Testis (tissue), 3 donors: Measurements from ENCODE around the gene GJA3. TPM values are rescaled to one million over a fixed set of nuclear protein-coding genes. Genes with fewer than 3 reads are reported as not detected.
A peak's percentile ranks its signal among the peaks of the same experiment; 100 is the strongest.

ENCODE experiments used
- DNase-seq: peaks from one replicate; pipeline ENCODE4 v3.0.0-alpha.2; 2019
- H3K27ac ChIP-seq, 2 donors: fragments of 200-600 bp; sonication (generic); one replicate each; pipeline ENCODE4 v1.5.1; 2019
- H3K27me3 ChIP-seq: fragments of 200-600 bp; sonication (generic); one replicate; pipeline ENCODE4 v1.5.1; 2019
- H3K36me3 ChIP-seq: fragments of 200-600 bp; sonication (generic); one replicate; pipeline ENCODE4 v1.5.1; 2017; ENCODE audit warnings: low read depth; ENCODE audit errors: missing control alignments
- H3K4me1 ChIP-seq: fragments of 200-600 bp; sonication (generic); one replicate; pipeline ENCODE4 v1.5.1; 2019
- H3K4me3 ChIP-seq, 2 donors: fragments of 200-600 bp; sonication (generic); one replicate each; pipeline ENCODE4 v1.5.1; 2017 to 2019
- H3K9me3 ChIP-seq: fragments of 200-600 bp; sonication (generic); one replicate; pipeline ENCODE4 v1.5.1; 2017
- POLR2A ChIP-seq: fragments of 450-650 bp; IDR thresholded peaks from one replicate; pipeline ENCODE4 v1.6.1; 2017; ENCODE audit warnings: antibody characterized with exemption, mild to moderate bottlenecking, moderate library complexity
- WGBS, 2 donors: methylation state at CpG; one replicate each; pipeline ENCODE4 v1.1.5; 2018; 5-methylcytosine and 5-hydroxymethylcytosine counted together
- intact Hi-C: fragments of 100-400 bp; cut with DNase I; formaldehyde crosslinking; loops from one replicate; pipeline ENCODE4 v1.15.1; 2023; ENCODE audit warnings: low total_unique reads
- polyA plus RNA-seq: library from polyadenylated mRNA; stranded (reverse); fragments of 350-450 nt; fragmentation: Illumina TruSeq; extraction: RNeasy Lipid Tissue Mini Kit (QIAGEN cat#74804); gene quantifications from one replicate; pipeline ENCODE4 v1.2.3, GENCODE V29; 2014; ENCODE audit warnings: low read depth, low replicate concordance; ENCODE audit not compliant: insufficient read depth
- total RNA-seq, 2 donors: library from RNA; depleted of rRNA; stranded (reverse); fragments of >200 nt; gene quantifications; one replicate each; pipeline ENCODE4 v1.2.3, GENCODE V29; 2016
- TF ChIP-seq, protein P1 (sequence below), 3 experiments: fragments of 450-650 bp in 2 of 3; fragments of 200-600 bp in 1 of 3; sonication (generic) in 1 of 3; IDR thresholded peaks; one replicate each; pipeline ENCODE4 v1.5.1; 2016 to 2019; ENCODE audit warnings: antibody characterized with exemption in 3 of 3, mild to moderate bottlenecking in 2 of 3, moderate library complexity in 1 of 3

The GJA3 gene
- total and polyA plus RNA-seq, 3 donors from 2014 or later, result 1.7 to 10.2 (median 5.0) TPM

GRCh38 chr13:20121159-20121525 lies 39.7 kb downstream of the GJA3 start:
- H3K4me1 ChIP-seq, result peaks cover 15% of the 10 kb centered on the region
- H3K27me3 ChIP-seq, result no peaks in the 10 kb centered on the region
- H3K4me3 ChIP-seq, result peak overlapping the region; percentile 34 to 65
- intact Hi-C loops, result no loop called here
- H3K36me3 ChIP-seq, result no peaks in the 10 kb centered on the region
- DNase-seq, result no peak
- peak overlapping the region; percentile 25 to 68 for H3K27ac ChIP-seq
- H3K9me3 ChIP-seq, result no peaks in the 10 kb centered on the region
- TF ChIP-seq, protein P1, sequence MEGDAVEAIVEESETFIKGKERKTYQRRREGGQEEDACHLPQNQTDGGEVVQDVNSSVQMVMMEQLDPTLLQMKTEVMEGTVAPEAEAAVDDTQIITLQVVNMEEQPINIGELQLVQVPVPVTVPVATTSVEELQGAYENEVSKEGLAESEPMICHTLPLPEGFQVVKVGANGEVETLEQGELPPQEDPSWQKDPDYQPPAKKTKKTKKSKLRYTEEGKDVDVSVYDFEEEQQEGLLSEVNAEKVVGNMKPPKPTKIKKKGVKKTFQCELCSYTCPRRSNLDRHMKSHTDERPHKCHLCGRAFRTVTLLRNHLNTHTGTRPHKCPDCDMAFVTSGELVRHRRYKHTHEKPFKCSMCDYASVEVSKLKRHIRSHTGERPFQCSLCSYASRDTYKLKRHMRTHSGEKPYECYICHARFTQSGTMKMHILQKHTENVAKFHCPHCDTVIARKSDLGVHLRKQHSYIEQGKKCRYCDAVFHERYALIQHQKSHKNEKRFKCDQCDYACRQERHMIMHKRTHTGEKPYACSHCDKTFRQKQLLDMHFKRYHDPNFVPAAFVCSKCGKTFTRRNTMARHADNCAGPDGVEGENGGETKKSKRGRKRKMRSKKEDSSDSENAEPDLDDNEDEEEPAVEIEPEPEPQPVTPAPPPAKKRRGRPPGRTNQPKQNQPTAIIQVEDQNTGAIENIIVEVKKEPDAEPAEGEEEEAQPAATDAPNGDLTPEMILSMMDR (IDR thresholded peaks at IDR 0.05), result no peak
- no peak for TF ChIP-seq POLR2A
- 18 to 19% methylated on average over 6 of the region's 7 CpGs for WGBS, 2 donors

DNA sequence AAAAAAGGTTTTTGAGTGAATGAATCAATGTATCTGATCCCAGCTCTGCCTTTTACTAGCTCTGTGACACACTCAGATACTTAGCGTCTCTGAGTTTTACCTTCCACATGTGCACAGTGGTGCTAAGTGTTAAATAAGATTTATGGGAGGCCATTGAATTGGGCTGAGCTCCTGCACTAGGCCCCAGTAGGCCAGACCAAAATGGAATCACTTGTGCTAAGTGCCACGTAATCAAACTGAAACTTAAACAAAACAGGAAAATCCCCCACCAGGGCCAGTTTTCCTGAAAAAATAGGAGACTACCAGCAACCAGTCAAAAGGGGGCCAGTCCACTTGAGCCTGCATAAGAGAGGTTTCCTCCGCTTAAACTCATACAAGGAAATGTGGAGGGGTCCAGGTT lies 40.9 kb downstream of the GJA3 start:
- H3K36me3 ChIP-seq, result no peaks in the 10 kb centered on the region
- H3K27me3 ChIP-seq, result no peaks in the 10 kb centered on the region
- TF ChIP-seq, protein P1 (IDR thresholded peaks at IDR 0.05), result no peak
- TF ChIP-seq POLR2A, result no peak
- intact Hi-C loops, result no loop called here
- no peak for DNase-seq
- H3K27ac ChIP-seq, result peak overlapping the region; percentile 68 to 83
- H3K4me1 ChIP-seq, result peaks cover 15% of the 10 kb centered on the region
- no peaks in the 10 kb centered on the region for H3K9me3 ChIP-seq
- 38 to 53% methylated on average over 3 of the region's 3 CpGs for WGBS, 2 donors
- peak overlapping the region in 1 of 2 donors; percentile 65 for H3K4me3 ChIP-seq

- Histone ChIP-seq H3K4me1 (peaks cover 15% of the 10 kb centered on the region), H3K4me3 (peak overlapping the region; percentile 47 to 65), H3K27ac (peak overlapping the region; percentile 68 to 83), H3K27me3 (no peaks in the 10 kb centered on the region), H3K36me3 (no peaks in the 10 kb centered on the region), H3K9me3 (no peaks in the 10 kb centered on the region)
- 2 to 3% methylated on average over 28 to 29 of the region's 55 CpGs for WGBS, 2 donors
- DNase-seq, result peak; percentile 65
- TF ChIP-seq, protein P1 (IDR thresholded peaks at IDR 0.05), result no peak
- no peak for TF ChIP-seq POLR2A
- intact Hi-C loops, result no loop called here
These were observed 42.3 kb downstream of the GJA3 start for GRCh38 chr13:20118268-20119140.

DNA sequence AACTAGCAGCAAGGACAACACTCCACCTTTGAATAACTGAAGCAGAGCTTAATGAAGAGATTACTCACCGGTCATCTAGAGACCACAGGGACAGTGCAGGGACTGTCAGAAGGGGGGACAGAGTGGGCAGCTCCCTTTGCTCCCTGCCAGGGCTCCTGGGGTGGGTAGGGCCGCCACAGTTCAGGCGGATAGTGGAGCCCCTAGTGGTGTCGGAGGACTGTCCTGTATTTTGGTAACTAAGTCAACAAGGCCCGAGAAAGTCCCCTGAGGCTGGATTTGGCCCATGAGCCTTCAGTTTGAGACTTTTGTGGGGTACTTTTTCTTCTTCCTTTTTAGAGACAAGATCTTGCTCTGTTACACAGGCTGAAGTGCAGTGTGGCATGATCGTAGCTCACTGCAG lies 44.6 kb downstream of the GJA3 start:
- 84 to 93% methylated on average over 6 of the region's 6 CpGs for WGBS, 2 donors
- DNase-seq, result no peak
- H3K27ac ChIP-seq, result no peak overlapping the region
- H3K27me3 ChIP-seq, result no peaks in the 10 kb centered on the region
- H3K4me1 ChIP-seq, result peaks cover 12% of the 10 kb centered on the region
- H3K4me3 ChIP-seq, result no peak overlapping the region
- no peaks in the 10 kb centered on the region for H3K36me3 ChIP-seq
- H3K9me3 ChIP-seq, result no peaks in the 10 kb centered on the region
- TF ChIP-seq, protein P1 (IDR thresholded peaks at IDR 0.05), result no peak
- no peak for TF ChIP-seq POLR2A
- intact Hi-C loops, result no loop called here
